RWPE1 (cell line): ENCODE results near the gene RASSF4.
"Not testable (repeated sequence)": the region's sequence is repeated elsewhere in the genome, so short reads cannot be mapped to it uniquely, and the experiment has no call there.

ENCODE experiments used
- CTCF ChIA-PET: fragments of 350-600 bp; sonication (Branson Sonifier 250); formaldehyde crosslinking; extraction: SDS; loops from one replicate; lab custom pipeline; 2021; lab: Yijun Ruan, JAX
- POLR2A ChIA-PET: fragments of 400-600 bp; formaldehyde crosslinking; extraction: SDS; loops from one replicate; lab custom pipeline; 2020; ENCODE audit warnings: antibody characterized with exemption; ENCODE audit not compliant: low non-redundant PET; lab: Yijun Ruan, JAX
- DNase-seq: peaks from one replicate; pipeline ENCODE4 v3.0.0; 2012; ENCODE audit warnings: low spot score
- H3K27ac ChIP-seq: fragments of 450-650 bp; 2 replicates; pipeline ENCODE4 v1.5.1; 2017
- CTCF ChIP-seq: fragments of 450-650 bp; conservative IDR thresholded peaks from 2 replicates; pipeline ENCODE4 v1.5.1; 2017; ENCODE audit warnings: low read depth, mild to moderate bottlenecking

The RASSF4 gene

GRCh38 chr10:45008524-45009161 lies 49.0 kb downstream of the RASSF4 start:
- CTCF ChIA-PET: no interaction called here
- POLR2A ChIA-PET: no interaction called here
- DNase-seq: peak; percentile 65
- peak; percentile 80 for TF ChIP-seq CTCF
- no peak overlapping the region for H3K27ac ChIP-seq

- H3K27ac ChIP-seq, DNase-seq, CTCF ChIA-PET, POLR2A ChIA-PET: not testable (repeated sequence)
Measured at GRCh38 chr10:45014557-45014956, 55.0 kb downstream of the RASSF4 start.

GRCh38 chr10:45015590-45015989 lies 56.0 kb downstream of the RASSF4 start:
- CTCF ChIA-PET: interaction anchor here (0.6 to 0.7 kb wide), 2 partner anchors 59 to 432 kb away, joined by 3 to 7 read pairs; no protein-coding TSS in a partner anchor
- POLR2A ChIA-PET: no interaction called here
- DNase-seq: no peak

GRCh38 chr10:45023426-45023825 lies 63.8 kb downstream of the RASSF4 start:
- no peak overlapping the region for H3K27ac ChIP-seq
- DNase-seq: no peak
- ChIA-PET POLR2A (no interaction called here), CTCF (no interaction called here)
- no peak for TF ChIP-seq CTCF

More at GRCh38 chr10:45015590-45015989, 56.0 kb downstream of the RASSF4 start:
- TF ChIP-seq CTCF: no peak
- H3K27ac ChIP-seq: no peak overlapping the region

GRCh38 chr10:45034301-45034700 lies 74.7 kb downstream of the RASSF4 start:
- ChIA-PET POLR2A (no interaction called here), CTCF (interaction anchor here (1.0 kb wide), 1 partner anchor 15 kb away, joined by 3 read pairs; no protein-coding TSS in a partner anchor)
- DNase-seq: no peak

GRCh38 chr10:45035673-45036072 lies 76.1 kb downstream of the RASSF4 start:
- no peak overlapping the region for H3K27ac ChIP-seq
- ChIA-PET CTCF (interaction anchor here (0.6 kb wide), 1 partner anchor 528 kb away, joined by 3 read pairs; no protein-coding TSS in a partner anchor), POLR2A (no interaction called here)
- no peak for TF ChIP-seq CTCF
- no peak for DNase-seq

More at GRCh38 chr10:45034301-45034700, 74.7 kb downstream of the RASSF4 start:
- no peak for TF ChIP-seq CTCF
- H3K27ac ChIP-seq: no peak overlapping the region

GRCh38 chr10:45040921-45041542 lies 81.4 kb downstream of the RASSF4 start:
- ChIA-PET POLR2A (no interaction called here), CTCF (interaction anchor here (0.6 to 0.7 kb wide), 3 partner anchors 9 to 1306 kb away, joined by 3 to 4 read pairs (median 4); no protein-coding TSS in a partner anchor)
- DNase-seq: no peak
- no peak for TF ChIP-seq CTCF
- no peak overlapping the region for H3K27ac ChIP-seq
